IPS-18c (cell line): ENCODE data around the gene COL15A1.
"Not testable (repeated sequence)": the region's sequence is repeated elsewhere in the genome, so short reads cannot be mapped to it uniquely, and the experiment has no call there.

Source experiments
- H3K4me3 ChIP-seq: 2 replicates; pipeline ENCODE4 v1.7.0; 2013; ENCODE audit warnings: low read depth, mild to moderate bottlenecking, low read length, moderate library complexity; ENCODE audit not compliant: insufficient read depth
- H3K9me3 ChIP-seq: one replicate; pipeline ENCODE4 v1.6.1; 2013; ENCODE audit warnings: mild to moderate bottlenecking, low read length, moderate library complexity; ENCODE audit not compliant: control insufficient read depth, insufficient read depth

Gene COL15A1

GRCh38 chr9:99085949-99086948, 142.5 kb downstream of the COL15A1 start:
- H3K9me3 ChIP-seq: no peaks in the 10 kb centered on the region
- no peak overlapping the region for H3K4me3 ChIP-seq

DNA sequence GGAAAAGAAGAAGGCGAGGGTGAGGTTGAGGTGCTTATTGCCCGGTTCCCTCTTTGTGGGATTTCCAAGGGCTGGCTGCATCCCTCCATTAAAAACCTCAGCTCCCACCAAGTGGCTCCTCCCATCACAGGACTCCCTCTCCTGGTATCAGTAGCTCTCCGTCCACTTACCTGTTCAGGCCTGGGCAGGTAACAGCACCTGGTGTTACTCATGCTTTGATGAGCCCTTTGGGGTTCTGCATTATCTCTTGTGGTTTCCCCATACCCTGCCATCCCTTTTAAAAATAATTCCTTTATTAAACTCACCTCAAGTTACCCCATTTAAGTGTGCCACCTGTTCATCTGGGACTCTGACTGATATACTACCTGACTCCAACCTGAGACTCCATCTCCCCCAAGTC, 143.8 kb downstream of the COL15A1 start:
- Histone ChIP-seq H3K4me3 (no peak overlapping the region), H3K9me3 (no peaks in the 10 kb centered on the region)

- Histone ChIP-seq H3K9me3 (no peaks in the 10 kb centered on the region), H3K4me3 (no peak overlapping the region; the same call in 1 of the 2 replicates)
Observed at GRCh38 chr9:99090336-99091130, 146.8 kb downstream of the COL15A1 start.

DNA sequence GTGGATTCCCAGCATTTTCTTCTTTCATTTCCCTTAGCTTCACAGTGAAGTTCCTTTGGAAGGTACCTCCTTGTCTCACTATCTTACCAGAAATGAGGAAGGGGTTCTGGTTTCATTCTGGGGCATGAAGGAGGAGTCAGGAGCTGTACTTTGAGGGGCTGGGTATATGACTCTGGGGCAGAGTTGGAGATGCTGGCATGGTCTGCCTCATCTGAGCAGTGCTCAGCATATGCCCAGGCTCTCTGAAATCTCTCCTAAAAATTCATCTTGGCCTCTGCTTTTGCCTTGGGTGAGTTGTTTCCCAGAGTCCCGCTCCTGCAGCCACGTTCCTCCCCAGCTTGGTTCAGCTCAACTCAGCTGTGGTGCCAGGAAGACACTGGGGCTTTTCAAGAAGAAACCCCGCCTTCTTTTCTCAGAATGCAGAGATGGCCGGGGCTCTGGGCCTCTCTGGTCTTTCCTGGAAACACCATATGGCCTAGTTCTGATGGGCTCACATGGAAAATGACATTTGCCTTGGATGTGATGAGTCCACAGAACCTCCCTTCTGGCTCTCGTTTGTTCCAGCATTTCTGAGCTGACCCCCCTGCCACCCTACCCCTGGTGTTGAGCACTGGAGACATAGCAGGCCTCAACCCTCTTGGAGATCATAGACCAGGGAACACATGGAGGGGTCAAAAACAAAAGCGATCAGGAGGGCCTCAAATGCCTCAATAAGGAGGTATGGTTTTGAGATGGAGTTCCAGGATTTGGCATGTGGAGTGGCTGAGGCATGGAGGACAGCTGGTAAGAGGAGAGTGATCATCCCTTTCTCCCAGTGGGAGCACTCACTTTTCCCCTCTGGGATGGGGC, 149.2 kb downstream of the COL15A1 start:
- no peaks in the 10 kb centered on the region for H3K9me3 ChIP-seq
- H3K4me3 ChIP-seq: no peak overlapping the region

GRCh38 chr9:99093492-99093791, 149.7 kb downstream of the COL15A1 start:
- Histone ChIP-seq H3K4me3 (no peak overlapping the region), H3K9me3 (no peaks in the 10 kb centered on the region)

DNA sequence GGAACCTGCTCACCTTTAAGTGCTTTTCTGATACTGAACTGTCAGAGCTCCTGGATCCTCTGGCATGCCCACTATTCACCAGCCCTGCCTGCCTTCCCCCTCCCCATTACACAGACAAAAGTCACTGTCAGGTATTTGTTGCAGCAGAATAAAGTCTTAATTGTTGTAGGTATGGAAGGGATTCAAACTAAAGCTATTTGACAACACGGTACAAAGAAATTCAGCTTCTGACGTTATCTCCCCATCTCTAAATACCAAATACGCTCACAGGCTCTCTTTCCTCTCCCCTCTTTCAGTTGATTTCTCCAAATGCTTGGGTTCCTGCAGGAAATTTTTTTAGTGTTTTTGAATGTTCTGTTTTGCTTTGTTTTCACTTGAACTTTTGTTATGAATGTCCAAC, 151.9 kb downstream of the COL15A1 start:
- Histone ChIP-seq H3K4me3 (no peak overlapping the region), H3K9me3 (no peaks in the 10 kb centered on the region)

DNA sequence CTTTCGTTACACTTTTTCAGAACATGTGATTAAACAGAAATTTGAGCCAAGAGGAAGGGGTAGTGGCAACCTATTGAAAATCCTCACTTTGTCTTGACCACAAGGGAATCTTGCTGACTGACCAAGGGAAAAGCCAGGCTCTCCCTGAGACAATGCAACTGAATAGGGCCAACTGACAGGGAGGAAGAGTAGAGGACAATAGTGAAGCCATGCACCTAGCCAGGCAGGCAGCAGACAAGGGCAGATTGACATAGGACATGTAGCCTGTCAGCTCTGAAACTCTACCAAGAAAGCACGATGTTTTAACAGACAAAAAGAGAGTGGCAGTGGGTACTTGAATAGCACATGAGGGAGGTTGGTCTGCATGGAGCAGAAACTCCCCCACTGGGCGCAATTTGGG, 152.7 kb downstream of the COL15A1 start:
- Histone ChIP-seq H3K9me3 (no peaks in the 10 kb centered on the region), H3K4me3 (no peak overlapping the region)

- H3K9me3 ChIP-seq, H3K4me3 ChIP-seq: not testable (repeated sequence)
Observed at GRCh38 chr9:99099806-99100585, 156.3 kb downstream of the COL15A1 start.

DNA sequence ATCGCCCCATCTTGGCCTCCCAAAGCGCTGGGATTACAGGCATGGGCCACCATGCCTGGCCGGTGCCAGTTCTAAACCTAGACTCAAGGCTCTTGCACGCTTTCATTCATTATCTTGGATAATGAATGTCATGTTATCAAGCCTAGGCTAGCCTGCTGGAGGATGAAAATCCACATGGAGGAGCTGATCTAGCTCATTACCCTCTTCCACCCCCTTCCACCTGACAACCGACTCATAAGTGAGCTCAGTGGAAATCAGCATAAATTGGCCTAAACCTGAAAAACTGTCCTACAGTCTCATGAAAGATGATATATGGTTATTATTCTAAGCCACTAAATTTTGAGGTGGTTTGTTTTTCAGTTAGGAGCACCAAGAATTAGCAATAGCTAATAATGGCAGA, 157.6 kb downstream of the COL15A1 start:
- H3K4me3 ChIP-seq: no peak overlapping the region
- H3K9me3 ChIP-seq: no peaks in the 10 kb centered on the region

DNA sequence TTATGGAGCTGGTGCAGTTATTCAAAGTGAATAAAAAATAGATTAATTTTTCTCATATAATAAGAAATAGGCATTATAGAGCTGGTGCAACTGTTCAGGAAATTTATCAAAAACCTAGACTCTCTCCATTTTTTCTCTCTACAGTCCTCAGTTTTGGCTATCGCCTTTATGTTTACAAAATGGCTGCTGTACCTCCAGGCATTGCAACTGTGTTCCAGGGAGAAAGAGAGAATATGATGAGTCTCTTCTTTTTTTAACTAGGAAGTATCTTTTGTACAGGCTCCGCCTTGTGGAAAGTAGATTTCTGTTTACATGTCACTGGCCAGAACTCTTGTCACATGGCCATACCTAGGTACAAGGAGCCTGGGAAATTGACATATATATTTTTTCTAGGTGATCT, 158.1 kb downstream of the COL15A1 start:
- Histone ChIP-seq H3K9me3 (no peaks in the 10 kb centered on the region), H3K4me3 (no peak overlapping the region)

DNA sequence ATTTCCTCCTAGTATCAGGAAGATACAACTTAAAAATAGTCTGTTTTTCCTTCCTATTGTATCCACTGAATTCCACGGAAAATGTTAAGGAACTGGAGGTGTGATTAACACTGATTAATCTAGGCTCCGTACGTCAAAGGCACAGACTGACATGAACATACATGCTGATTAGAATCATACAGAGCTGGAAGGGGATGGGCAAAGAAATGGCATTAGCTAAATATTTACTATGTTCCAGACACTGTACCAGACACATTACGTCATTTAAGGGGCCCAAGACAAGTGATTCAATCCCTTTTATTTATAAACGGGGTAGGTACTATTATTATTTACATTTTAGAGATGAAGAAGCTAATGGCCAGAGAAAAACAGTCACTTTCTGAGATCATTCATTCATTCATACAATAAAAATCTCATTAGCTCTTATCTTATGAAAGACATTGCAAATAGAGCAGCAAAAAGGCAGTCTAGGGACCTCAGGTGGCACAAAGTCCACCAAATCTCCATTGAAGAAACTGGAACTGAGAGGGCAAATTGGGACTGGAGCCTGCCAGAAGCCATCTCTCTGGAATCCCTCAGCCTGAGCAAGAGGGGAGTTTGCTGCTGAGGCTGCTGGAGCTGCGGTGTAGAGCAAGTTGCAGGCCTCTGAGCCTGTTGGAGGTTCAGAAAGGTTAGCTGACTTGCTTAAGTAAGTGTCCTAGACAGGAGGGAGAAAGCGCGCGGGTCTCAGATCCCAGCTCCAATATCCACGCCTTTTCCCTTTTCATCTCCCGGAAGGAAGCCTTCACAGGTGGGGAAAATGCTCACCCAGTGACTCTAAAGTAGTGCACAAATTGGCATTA, 159.6 kb downstream of the COL15A1 start:
- no peaks in the 10 kb centered on the region for H3K9me3 ChIP-seq
- H3K4me3 ChIP-seq: peak overlapping the region; percentile 65; the same call in 1 of the 2 replicates

GRCh38 chr9:99103901-99104458, 160.3 kb downstream of the COL15A1 start:
- H3K9me3 ChIP-seq: no peaks in the 10 kb centered on the region
- H3K4me3 ChIP-seq: peak overlapping the region; percentile 65

DNA sequence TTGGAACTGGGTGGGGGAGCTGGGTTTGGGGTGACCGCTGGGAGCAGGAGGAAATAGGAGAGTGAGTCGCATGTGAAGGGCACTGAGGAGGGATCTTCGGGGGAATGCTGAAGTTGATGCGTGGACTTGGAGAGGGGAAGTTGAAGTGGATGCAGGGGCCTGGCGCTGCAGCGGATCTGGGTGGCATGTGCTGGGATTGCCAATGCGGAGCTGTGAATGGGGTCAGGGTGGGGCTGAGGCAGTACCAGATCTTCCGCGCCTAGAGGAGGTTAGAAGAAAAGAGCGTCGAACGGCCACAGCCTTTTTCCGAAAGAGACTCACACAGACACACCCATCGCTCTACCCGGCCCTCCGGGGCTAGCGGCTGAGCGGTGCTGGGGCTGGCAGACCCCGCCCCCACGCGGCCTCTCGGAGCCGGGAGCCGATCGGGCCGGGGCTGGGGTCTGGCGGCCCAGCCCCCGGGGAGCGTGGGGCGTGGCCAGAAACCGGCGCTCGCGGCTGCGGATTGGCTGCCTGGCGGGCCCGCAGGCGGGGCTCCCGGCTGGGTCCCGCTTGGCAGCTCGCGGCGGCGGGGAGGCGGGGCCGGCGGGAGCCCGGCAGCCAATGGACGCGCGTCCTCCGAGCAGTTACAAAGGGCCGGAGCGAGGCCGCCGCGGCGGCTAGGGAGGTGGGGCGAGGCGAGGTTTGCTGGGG, 160.9 kb downstream of the COL15A1 start, which contains the start of gene TGFBR1:
TSS of gene TGFBR1 (plus strand) at position 655 of the 693 bp plus-strand sequence. CDS start 93 bp downstream, outside the sequence.
- H3K9me3 ChIP-seq: no peaks in the 10 kb centered on the region

DNA sequence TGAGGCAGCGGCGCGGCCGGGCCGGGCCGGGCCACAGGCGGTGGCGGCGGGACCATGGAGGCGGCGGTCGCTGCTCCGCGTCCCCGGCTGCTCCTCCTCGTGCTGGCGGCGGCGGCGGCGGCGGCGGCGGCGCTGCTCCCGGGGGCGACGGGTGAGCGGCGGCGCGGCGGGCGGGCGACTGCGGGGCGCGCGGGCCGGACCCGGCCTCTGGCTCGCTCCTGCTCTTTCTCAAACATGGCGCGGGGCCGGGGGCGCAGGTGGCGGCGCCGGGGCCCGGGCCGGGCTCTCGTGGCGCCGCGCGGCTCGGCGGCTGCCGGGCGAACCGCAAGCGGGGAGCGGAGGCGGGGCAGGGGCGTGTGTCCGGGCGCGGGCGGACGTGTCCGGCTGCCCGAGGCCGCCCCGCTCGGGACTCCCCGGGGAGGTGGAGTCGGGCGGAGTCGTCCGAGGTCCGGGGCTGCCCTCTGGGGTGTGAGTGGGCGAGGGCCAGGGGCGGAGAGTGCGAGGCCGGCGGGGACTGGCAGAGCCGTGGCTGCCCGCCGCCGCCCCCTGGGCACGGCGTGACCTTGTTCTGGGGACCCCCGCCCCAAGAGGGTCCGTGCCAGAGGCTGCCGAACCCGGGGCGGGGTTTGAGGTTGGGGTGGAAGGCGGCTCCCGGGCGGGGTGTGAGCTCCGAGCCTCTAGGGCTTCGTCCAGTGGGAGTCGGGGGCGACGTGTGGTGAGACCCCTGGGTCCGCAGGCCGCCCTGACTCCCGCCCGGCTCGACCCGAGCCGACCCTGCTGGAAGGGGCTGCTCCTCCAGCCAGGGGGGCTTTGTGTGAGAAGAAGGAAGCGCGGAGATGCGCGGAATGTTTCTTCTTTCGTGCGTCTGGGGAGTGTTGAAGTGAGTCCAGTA, 161.7 kb downstream of the COL15A1 start:
- no peaks in the 10 kb centered on the region for H3K9me3 ChIP-seq
- peak overlapping the region; percentile 75 for H3K4me3 ChIP-seq

More for the DNA sequence above, 160.9 kb downstream of the COL15A1 start, which contains the start of gene TGFBR1:
- H3K4me3 ChIP-seq: peak within 1 kb of the TSS; percentile 75
